PC-9 (cell line): ENCODE data around the gene RPL36AL. TPM values are rescaled to one million over a fixed set of nuclear protein-coding genes. Genes with fewer than 3 reads are reported as not detected.

Source experiments
- BruUV-seq: library from RNA; stranded (reverse); fragments of 400-500 nt; replicated peaks from 2 replicates; lab custom pipeline; 2021; lab: Mats Ljungman, UMichigan
- CTCF ChIA-PET: fragments of 300-600 bp; sonication (Branson Sonifier 250); formaldehyde crosslinking; loops from one replicate; lab custom pipeline; 2022; ENCODE audit warnings: antibody characterized with exemption; lab: Charles Lee
- POLR2A ChIA-PET: fragments of 300-600 bp; sonication (Branson Sonifier 250); formaldehyde crosslinking; loops from one replicate; lab custom pipeline; 2022; ENCODE audit warnings: antibody characterized with exemption; ENCODE audit not compliant: unreplicated experiment; lab: Charles Lee
- DNase-seq, 2 experiments: peaks; one replicate each; pipeline versions ENCODE4 v3.0.0 to v3.0.0-alpha.2; 2015 to 2022; ENCODE audit warnings: mixed read lengths in 1 of 2
- H2AFZ ChIP-seq: fragments of 200-600 bp; sonication (generic); 2 replicates; pipeline ENCODE4 v1.8.1; 2017; ENCODE audit warnings: antibody characterized with exemption
- H3F3A ChIP-seq: fragments of 200-600 bp; sonication (generic); 2 replicates; pipeline ENCODE4 v1.8.1; 2017; ENCODE audit warnings: antibody characterized with exemption, mild to moderate bottlenecking, low read depth; ENCODE audit not compliant: insufficient read depth
- H3K27ac ChIP-seq: fragments of 200-600 bp; sonication (generic); 2 replicates; pipeline ENCODE4 v1.6.1; 2016; ENCODE audit warnings: mixed run types
- H3K27me3 ChIP-seq: fragments of 200-600 bp; sonication (generic); 2 replicates; pipeline ENCODE4 v1.6.1; 2016; ENCODE audit warnings: low read depth, mixed run types; ENCODE audit not compliant: insufficient read depth
- H3K36me3 ChIP-seq: fragments of 200-600 bp; sonication (generic); 2 replicates; pipeline ENCODE4 v1.6.1; 2016; ENCODE audit warnings: low read depth, mixed run types
- H3K4me1 ChIP-seq: fragments of 200-600 bp; sonication (generic); replicated peaks from 2 replicates; pipeline ENCODE4 v1.6.1; 2016; ENCODE audit warnings: mixed run types; ENCODE audit not compliant: insufficient read depth
- H3K4me2 ChIP-seq: fragments of 200-600 bp; sonication (generic); 2 replicates; pipeline ENCODE4 v1.6.1; 2017; ENCODE audit warnings: mixed run types
- H3K4me3 ChIP-seq: fragments of 200-600 bp; sonication (generic); 2 replicates; pipeline ENCODE4 v1.6.1; 2016; ENCODE audit warnings: mixed run types
- H3K79me2 ChIP-seq: fragments of 200-600 bp; sonication (generic); 2 replicates; pipeline ENCODE4 v1.6.1; 2017; ENCODE audit warnings: low read depth, mixed run types
- H3K9me2 ChIP-seq: fragments of 200-600 bp; sonication (generic); 2 replicates; pipeline ENCODE4 v1.8.1; 2017; ENCODE audit warnings: mild to moderate bottlenecking; ENCODE audit not compliant: insufficient read depth
- H3K9me3 ChIP-seq: fragments of 200-600 bp; sonication (generic); 2 replicates; pipeline ENCODE4 v1.8.1; 2016; ENCODE audit warnings: low read depth; ENCODE audit not compliant: insufficient read depth
- H4K20me1 ChIP-seq: fragments of 200-600 bp; sonication (generic); 2 replicates; pipeline ENCODE4 v1.8.1; 2017; ENCODE audit not compliant: insufficient read depth
- CTCF ChIP-seq: fragments of 200-600 bp; sonication (generic); conservative IDR thresholded peaks from 2 replicates; pipeline ENCODE4 v1.6.1; 2017; ENCODE audit warnings: mixed run types, antibody characterized with exemption, mild to moderate bottlenecking, moderate library complexity
- EZH2 ChIP-seq: fragments of 200-600 bp; sonication (generic); IDR thresholded peaks from 2 replicates; pipeline ENCODE4 v1.8.0; 2017; ENCODE audit warnings: antibody characterized with exemption, low read depth
- intact Hi-C: fragments of 100-400 bp; cut with micrococcal nuclease; formaldehyde crosslinking; loops from one replicate; pipeline ENCODE4 v1.10.0; 2022; ENCODE audit not compliant: unreplicated experiment
- total RNA-seq: library from RNA; stranded (reverse); gene quantifications from 2 replicates; pipeline ENCODE4 v1.2.3, GENCODE V29; 2021

The RPL36AL gene
- total RNA-seq, 1 experiment from 2014 or later: 151 TPM

- Histone ChIP-seq H3K4me1 (peaks cover 23% of the 10 kb centered on the region), H3K27me3 (no peaks in the 10 kb centered on the region), H3K9me3 (no peaks in the 10 kb centered on the region), H3K4me2 (no peak overlapping the region), H3K79me2 (peaks cover 37% of the 10 kb centered on the region), H3K9me2 (no peaks in the 10 kb centered on the region), H3F3A (peaks cover 41% of the 10 kb centered on the region), H2AFZ (no peak overlapping the region), H3K4me3 (no peak overlapping the region), H3K36me3 (peaks cover 24% of the 10 kb centered on the region; the same call in 1 of the 2 replicates), H4K20me1 (peaks cover 28% of the 10 kb centered on the region), H3K27ac (no peak overlapping the region; the same call in 1 of the 2 replicates)
- ChIA-PET POLR2A (no interaction called here), CTCF (no interaction called here)
- BruUV-seq: no TSS peak
- TF ChIP-seq EZH2 (no peak), CTCF (no peak)
- intact Hi-C loops: no loop called here
- no peak for DNase-seq
Observed at GRCh38 chr14:49615776-49616175, 4.7 kb downstream of the RPL36AL start.

GRCh38 chr14:49614196-49614595 lies 6.2 kb downstream of the RPL36AL start:
- Histone ChIP-seq H3K27ac (no peak overlapping the region), H3K27me3 (no peaks in the 10 kb centered on the region), H2AFZ (no peak overlapping the region), H3K9me3 (no peaks in the 10 kb centered on the region), H3K9me2 (no peaks in the 10 kb centered on the region), H3K4me2 (no peak overlapping the region), H3K79me2 (peaks cover 23% of the 10 kb centered on the region), H3K4me3 (no peak overlapping the region), H3K36me3 (peaks cover 23% of the 10 kb centered on the region; the same call in 1 of the 2 replicates), H3F3A (peaks cover 35% of the 10 kb centered on the region), H3K4me1 (peaks cover 22% of the 10 kb centered on the region), H4K20me1 (peaks cover 21% of the 10 kb centered on the region)
- TF ChIP-seq CTCF: no peak
- CTCF ChIA-PET: no interaction called here
- no peak for DNase-seq
- no TSS peak for BruUV-seq
- POLR2A ChIA-PET: no interaction called here
- intact Hi-C loops: no loop called here

DNA sequence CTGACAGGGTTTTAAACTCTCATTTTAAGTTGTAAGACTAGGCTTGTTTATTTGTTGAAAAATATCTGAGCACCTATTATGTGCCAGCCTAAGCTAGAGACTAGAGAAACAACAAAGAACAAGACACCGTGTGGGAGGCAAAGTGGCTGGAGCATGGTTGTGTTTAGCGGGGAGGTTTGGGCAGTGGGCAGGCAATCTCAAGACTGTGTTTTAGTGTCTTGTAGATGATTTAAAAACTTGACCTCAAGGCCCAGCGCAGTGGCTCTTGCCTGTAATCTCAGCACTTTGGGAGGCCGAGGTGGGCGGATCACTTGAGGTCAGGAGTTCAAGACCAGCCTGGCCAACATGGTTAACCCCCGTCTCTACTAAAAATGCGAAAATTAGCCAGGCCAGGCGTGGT lies 7.8 kb downstream of the RPL36AL start:
- Histone ChIP-seq H3K36me3 (peaks cover 12% of the 10 kb centered on the region), H3K27ac (no peak overlapping the region), H3K79me2 (peaks cover 8% of the 10 kb centered on the region), H3K27me3 (no peaks in the 10 kb centered on the region), H3K4me1 (peaks cover 7% of the 10 kb centered on the region), H3F3A (peaks cover 28% of the 10 kb centered on the region), H4K20me1 (peaks cover 10% of the 10 kb centered on the region), H3K9me3 (no peaks in the 10 kb centered on the region), H2AFZ (no peak overlapping the region), H3K4me2 (no peak overlapping the region), H3K9me2 (no peaks in the 10 kb centered on the region), H3K4me3 (no peak overlapping the region)
- CTCF ChIA-PET: interaction anchor here (0.7 kb wide), 1 partner anchor 1237 kb away, joined by 4 read pairs; no protein-coding TSS in a partner anchor
- POLR2A ChIA-PET: interaction anchor here (0.6 kb wide), 2 partner anchors 543 to 1174 kb away, joined by 3 to 11 read pairs; no protein-coding TSS in a partner anchor
- no peak for DNase-seq
- BruUV-seq: no TSS peak
- TF ChIP-seq CTCF (no peak), EZH2 (no peak)
- intact Hi-C loops: no loop called here
